Ascending aorta (tissue), 2 donors: Measurements from ENCODE around the gene ITGB5. TPM values are rescaled to one million over a fixed set of nuclear protein-coding genes. Genes with fewer than 3 reads are reported as not detected.
"Not testable (repeated sequence)": the region's sequence is repeated elsewhere in the genome, so short reads cannot be mapped to it uniquely, and the experiment has no call there.

Experiments used
- DNase-seq, 2 donors: peaks; one replicate each; pipeline ENCODE4 v3.0.0-alpha.2; 2019; ENCODE audit warnings: low spot score in 2 of 2
- H3K27ac ChIP-seq, 2 donors: fragments of 200-600 bp; sonication (generic); one replicate each; pipeline ENCODE4 v1.5.1; 2016 to 2017; ENCODE audit warnings: mild to moderate bottlenecking in 1 of 2
- H3K27me3 ChIP-seq: fragments of 200-600 bp; sonication (generic); one replicate; pipeline ENCODE4 v1.5.1; 2017
- H3K36me3 ChIP-seq, 2 donors: fragments of 200-600 bp; sonication (generic); one replicate each; pipeline ENCODE4 v1.5.1; 2016
- H3K4me1 ChIP-seq, 2 donors: fragments of 200-600 bp; sonication (generic); one replicate each; pipeline ENCODE4 v1.5.1; 2016 to 2017; ENCODE audit warnings: mild to moderate bottlenecking in 1 of 2
- H3K4me3 ChIP-seq, 2 donors: fragments of 200-600 bp; sonication (generic); one replicate each; pipeline ENCODE4 v1.5.1; 2016 to 2017; ENCODE audit warnings: mild to moderate bottlenecking in 1 of 2
- H3K9me3 ChIP-seq, 2 donors: fragments of 200-600 bp; sonication (generic); one replicate each; pipeline ENCODE4 v1.5.1; 2016
- intact Hi-C: fragments of 100-400 bp; cut with DNase I; formaldehyde crosslinking; loops from one replicate; pipeline ENCODE4 v1.15.1; 2023
- total RNA-seq: library from RNA; depleted of rRNA; stranded (reverse); fragments of >200 nt; gene quantifications from one replicate; pipeline ENCODE4 v1.1.0, GENCODE V29; 2016
- TF ChIP-seq, protein P1 (sequence below), 3 experiments: fragments of 200-600 bp in 2 of 3; fragments of 450-650 bp in 1 of 3; sonication (generic) in 2 of 3; IDR thresholded peaks; one replicate each; pipeline ENCODE4 v1.5.1; 2016 to 2019; ENCODE audit warnings: antibody characterized with exemption in 3 of 3, mild to moderate bottlenecking in 1 of 3, moderate library complexity in 1 of 3

The ITGB5 gene
- total RNA-seq, 1 donor from 2014 or later, result 595 TPM

DNA sequence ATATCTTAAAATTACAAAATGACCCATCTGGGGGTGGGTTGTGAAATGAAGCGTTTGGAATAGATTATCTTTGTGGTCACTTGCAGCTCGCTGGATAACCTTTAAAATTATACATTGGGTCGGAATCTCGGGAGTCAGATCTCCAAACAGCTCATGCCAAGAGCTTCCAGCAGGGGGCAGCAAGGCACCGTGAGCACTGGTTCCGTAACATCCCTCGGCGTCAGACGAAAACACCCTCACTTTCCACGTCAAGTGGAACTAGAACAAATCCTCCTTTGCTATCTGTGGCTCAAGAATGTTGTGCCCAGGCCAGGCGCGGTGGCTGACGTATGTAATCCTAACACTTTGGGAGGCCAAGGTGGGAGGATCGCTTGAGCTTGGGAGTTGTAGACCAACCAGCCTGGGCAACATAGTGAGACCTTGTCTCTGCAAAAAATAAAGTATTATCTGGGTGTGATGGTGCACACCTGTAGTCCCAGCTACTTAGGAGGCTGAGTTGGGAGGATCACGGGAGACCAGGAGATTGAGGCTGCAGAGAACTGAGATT, 125.8 kb downstream of the ITGB5 start:
- Histone ChIP-seq H3K4me1 (peaks cover 0 to 10% of the 10 kb centered on the region in 2 donors), H3K36me3 (peaks cover 37 to 40% of the 10 kb centered on the region in 2 donors), H3K27me3 (no peaks in the 10 kb centered on the region), H3K4me3 (no peak overlapping the region), H3K27ac (peak overlapping the region; percentile 64 to 74), H3K9me3 (no peaks in the 10 kb centered on the region)
- intact Hi-C loops, result loop anchor here (1.0 kb wide), 1 partner anchor 140 kb away; no protein-coding TSS in a partner anchor
- TF ChIP-seq, protein P1, sequence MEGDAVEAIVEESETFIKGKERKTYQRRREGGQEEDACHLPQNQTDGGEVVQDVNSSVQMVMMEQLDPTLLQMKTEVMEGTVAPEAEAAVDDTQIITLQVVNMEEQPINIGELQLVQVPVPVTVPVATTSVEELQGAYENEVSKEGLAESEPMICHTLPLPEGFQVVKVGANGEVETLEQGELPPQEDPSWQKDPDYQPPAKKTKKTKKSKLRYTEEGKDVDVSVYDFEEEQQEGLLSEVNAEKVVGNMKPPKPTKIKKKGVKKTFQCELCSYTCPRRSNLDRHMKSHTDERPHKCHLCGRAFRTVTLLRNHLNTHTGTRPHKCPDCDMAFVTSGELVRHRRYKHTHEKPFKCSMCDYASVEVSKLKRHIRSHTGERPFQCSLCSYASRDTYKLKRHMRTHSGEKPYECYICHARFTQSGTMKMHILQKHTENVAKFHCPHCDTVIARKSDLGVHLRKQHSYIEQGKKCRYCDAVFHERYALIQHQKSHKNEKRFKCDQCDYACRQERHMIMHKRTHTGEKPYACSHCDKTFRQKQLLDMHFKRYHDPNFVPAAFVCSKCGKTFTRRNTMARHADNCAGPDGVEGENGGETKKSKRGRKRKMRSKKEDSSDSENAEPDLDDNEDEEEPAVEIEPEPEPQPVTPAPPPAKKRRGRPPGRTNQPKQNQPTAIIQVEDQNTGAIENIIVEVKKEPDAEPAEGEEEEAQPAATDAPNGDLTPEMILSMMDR (IDR thresholded peaks at IDR 0.05), result peak; percentile 92 to 97 (median 95)
- peak; percentile 27 to 95 for DNase-seq

DNA sequence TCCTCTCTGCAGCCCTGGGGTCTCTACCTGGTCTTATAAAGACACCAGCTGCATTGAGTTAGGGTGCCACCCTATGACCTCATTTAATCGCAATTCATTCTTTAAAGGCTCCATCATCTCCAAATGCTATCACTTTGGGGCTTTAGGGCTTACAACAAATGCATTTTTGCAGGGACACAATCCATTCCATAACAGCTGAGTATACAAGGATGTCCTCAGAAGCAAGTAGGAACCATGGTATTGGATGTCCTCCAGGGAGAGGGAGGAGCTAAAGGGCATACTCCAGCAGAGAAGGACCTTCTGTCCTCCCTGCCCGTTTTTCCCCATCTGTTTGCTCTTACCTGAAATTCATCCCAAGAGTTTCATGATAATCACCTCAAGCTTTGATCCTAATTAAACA, 126.6 kb downstream of the ITGB5 start:
- intact Hi-C loops, result no loop called here

DNA sequence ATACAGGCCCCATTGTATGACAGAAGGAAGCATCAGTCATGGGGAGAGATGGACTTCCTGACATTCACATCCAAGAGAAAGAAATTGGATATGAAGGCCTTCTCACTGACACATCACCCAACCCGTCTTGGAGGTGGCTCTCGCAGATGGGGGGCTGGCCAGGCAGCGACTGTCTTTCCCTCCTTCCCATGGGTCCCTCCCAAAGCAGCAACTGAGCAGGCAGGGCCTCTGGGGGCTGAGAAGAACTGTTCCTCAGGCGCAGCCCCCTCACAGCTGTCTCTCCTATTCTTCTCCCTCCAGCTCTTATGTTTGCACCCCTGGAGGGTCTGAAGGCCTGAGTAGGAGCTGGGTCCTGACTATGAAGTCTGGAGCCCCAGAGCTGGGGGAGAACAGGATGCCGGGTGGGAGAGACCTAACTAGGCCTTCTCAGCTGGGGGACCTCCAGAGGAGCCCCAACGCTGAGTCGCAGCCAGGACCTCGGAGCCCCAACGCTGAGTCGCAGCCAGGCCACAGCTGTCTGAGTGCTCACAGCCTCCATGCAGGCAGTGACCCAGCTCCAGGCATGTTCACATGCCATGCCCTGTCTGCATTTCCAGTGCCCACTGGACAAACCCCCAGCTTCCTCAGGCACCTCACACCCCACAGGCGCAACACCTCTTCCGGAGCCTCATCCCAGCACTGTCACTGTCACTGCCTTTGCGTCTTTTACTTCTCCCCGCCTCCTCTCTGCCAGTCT, 127.3 kb downstream of the ITGB5 start:
- Histone ChIP-seq H3K27ac (no peak overlapping the region), H3K4me1 (peaks cover 0 to 10% of the 10 kb centered on the region in 2 donors), H3K4me3 (no peak overlapping the region), H3K36me3 (peaks cover 22 to 25% of the 10 kb centered on the region in 2 donors), H3K27me3 (no peaks in the 10 kb centered on the region), H3K9me3 (no peaks in the 10 kb centered on the region)
- intact Hi-C loops, result no loop called here
- DNase-seq, result no peak
- TF ChIP-seq, protein P1 (IDR thresholded peaks at IDR 0.05), result no peak

More for the DNA sequence above, 126.6 kb downstream of the ITGB5 start:
- H3K27ac ChIP-seq, result peak overlapping the region; percentile 62 to 74
- peaks cover 0 to 10% of the 10 kb centered on the region in 2 donors for H3K4me1 ChIP-seq
- no peak overlapping the region for H3K4me3 ChIP-seq
- TF ChIP-seq, protein P1 (IDR thresholded peaks at IDR 0.05), result no peak
- H3K27me3 ChIP-seq, result no peaks in the 10 kb centered on the region
- no peak for DNase-seq
- H3K9me3 ChIP-seq, result no peaks in the 10 kb centered on the region
- peaks cover 30 to 32% of the 10 kb centered on the region in 2 donors for H3K36me3 ChIP-seq

DNA sequence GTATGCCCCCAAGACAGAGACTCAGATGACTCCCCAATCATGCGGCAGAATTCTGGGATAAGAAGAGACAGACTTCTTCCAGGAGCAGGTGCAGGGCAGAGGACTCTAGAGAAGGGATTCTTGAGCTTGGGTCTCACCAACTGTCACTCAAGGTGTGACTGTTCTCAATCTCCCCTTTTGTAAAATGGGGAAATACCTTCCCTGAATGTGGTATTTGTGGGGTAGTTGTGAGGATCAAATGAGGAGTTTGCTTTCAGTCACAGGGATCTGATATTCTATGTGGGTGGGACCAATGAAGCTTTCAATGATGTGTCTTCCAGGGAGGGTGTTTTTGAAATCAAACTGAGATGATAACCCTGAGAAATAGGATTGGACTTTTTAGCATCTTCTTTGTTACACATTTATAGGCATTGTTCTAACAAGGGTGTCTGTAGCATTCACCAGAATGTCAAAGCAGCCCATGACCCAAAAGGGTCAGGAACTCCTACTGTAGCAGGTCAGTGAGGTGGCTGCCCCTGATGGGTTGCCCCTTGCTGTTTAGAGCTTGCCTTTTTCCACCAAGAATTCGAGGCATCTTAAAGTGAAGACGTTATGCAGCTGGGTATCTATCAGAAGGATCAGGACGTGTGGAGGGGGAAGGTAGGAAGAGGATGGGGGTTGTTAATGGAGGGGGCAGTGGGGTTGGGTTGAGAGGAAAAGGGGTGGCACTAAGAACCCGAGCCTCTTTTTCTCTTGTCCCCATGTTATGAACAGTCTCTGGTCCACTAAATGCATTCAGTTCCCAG, 128.1 kb downstream of the ITGB5 start:
- Histone ChIP-seq H3K27ac (peak overlapping the region in 1 of 2 donors; percentile 10), H3K4me1 (peaks cover 0 to 10% of the 10 kb centered on the region in 2 donors), H3K4me3 (no peak overlapping the region), H3K9me3 (no peaks in the 10 kb centered on the region), H3K36me3 (peaks cover 14 to 17% of the 10 kb centered on the region in 2 donors), H3K27me3 (no peaks in the 10 kb centered on the region)
- no peak for DNase-seq
- TF ChIP-seq, protein P1 (IDR thresholded peaks at IDR 0.05), result no peak
- intact Hi-C loops, result no loop called here

GRCh38 chr3:124757926-124758325, 129.2 kb downstream of the ITGB5 start:
- DNase-seq, H3K4me3 ChIP-seq, H3K36me3 ChIP-seq, H3K4me1 ChIP-seq, H3K27ac ChIP-seq, H3K27me3 ChIP-seq, H3K9me3 ChIP-seq, intact Hi-C loops: not testable (repeated sequence)

- Histone ChIP-seq H3K36me3 (peaks cover 0 to 7% of the 10 kb centered on the region in 2 donors), H3K9me3 (no peaks in the 10 kb centered on the region), H3K27ac (no peak overlapping the region), H3K27me3 (no peaks in the 10 kb centered on the region), H3K4me1 (no peaks in the 10 kb centered on the region), H3K4me3 (no peak overlapping the region)
- TF ChIP-seq, protein P1 (IDR thresholded peaks at IDR 0.05), result no peak
- intact Hi-C loops, result no loop called here
- DNase-seq, result no peak
Measured at GRCh38 chr3:124752051-124752450, 135.1 kb downstream of the ITGB5 start.
